HUES64 (cell line): ENCODE results near the gene NALCN.

Experiments used
- H3K27ac ChIP-seq: 2 replicates; pipeline ENCODE4 v1.7.0; 2013; ENCODE audit warnings: low read depth, low read length, inconsistent platforms
- H3K27me3 ChIP-seq: 2 replicates; pipeline ENCODE4 v1.6.1; 2013; ENCODE audit warnings: mild to moderate bottlenecking, low read length; ENCODE audit not compliant: insufficient read depth
- H3K36me3 ChIP-seq: 2 replicates; pipeline ENCODE4 v1.6.1; 2013; ENCODE audit warnings: mild to moderate bottlenecking, low read length; ENCODE audit not compliant: insufficient read depth
- H3K4me1 ChIP-seq: 2 replicates; pipeline ENCODE4 v1.6.1; 2013; ENCODE audit warnings: mild to moderate bottlenecking, low read length, moderate library complexity; ENCODE audit not compliant: insufficient read depth
- H3K4me3 ChIP-seq: 2 replicates; pipeline ENCODE4 v1.5.1; 2013; ENCODE audit warnings: mild to moderate bottlenecking, low read length, moderate library complexity
- H3K9ac ChIP-seq: 2 replicates; pipeline ENCODE4 v1.6.1; 2013; ENCODE audit warnings: mild to moderate bottlenecking, low read depth, low read length
- H3K9me3 ChIP-seq: 2 replicates; pipeline ENCODE4 v1.6.1; 2013; ENCODE audit warnings: low read depth, low read length; ENCODE audit not compliant: insufficient read depth
- WGBS: fragments of 150-250, 120-280 bp; methylation state at CpG from one replicate; pipeline ENCODE4 v1.1.7; 2013; ENCODE audit warnings: missing lambda C conversion rate; 5-methylcytosine and 5-hydroxymethylcytosine counted together

NALCN gene

DNA sequence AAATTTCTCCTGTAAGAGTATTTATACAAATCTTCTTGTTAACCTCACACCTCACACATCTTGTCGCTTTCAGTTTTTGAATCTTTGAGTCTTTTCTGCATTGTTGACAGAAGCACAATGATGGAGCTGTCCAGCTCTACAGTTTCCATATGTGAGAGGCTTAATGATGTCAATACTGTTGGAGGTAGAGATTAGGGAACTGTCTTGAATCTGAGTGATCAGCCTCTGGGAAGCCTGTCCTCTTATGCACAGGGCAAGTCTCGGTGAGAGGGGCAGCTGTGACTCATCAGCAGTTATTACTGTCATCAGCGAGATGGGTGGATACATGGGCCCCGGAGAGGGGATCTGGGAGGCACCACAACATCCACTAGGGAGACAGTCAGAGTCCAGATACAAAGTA is 31.5 kb upstream of the NALCN start:
- WGBS = 76% methylated on average over 4 of the region's 4 CpGs
- Histone ChIP-seq H3K27me3 (no peaks in the 10 kb centered on the region), H3K4me3 (no peak overlapping the region), H3K9me3 (no peaks in the 10 kb centered on the region), H3K4me1 (peaks cover 14% of the 10 kb centered on the region), H3K9ac (no peak overlapping the region), H3K27ac (no peak overlapping the region), H3K36me3 (no peaks in the 10 kb centered on the region)

DNA sequence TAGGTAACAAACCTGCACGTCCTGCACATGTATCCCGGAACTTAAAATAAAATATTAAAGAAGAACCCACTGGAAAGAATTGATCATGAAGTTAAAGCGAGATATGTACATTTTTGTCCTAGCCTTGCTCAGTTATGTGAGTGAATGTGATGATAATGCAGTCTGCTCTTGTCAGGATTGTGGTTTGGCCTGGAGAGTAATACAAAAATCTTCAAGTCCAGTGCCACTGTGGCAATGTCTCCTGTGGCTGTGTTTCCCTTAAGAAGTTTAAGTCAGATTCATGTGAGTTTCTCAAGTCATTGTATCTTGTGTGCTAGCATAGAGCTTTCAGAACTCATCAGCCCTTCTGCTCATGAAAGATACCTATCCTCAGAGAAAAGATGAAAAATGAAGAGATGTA is 18.2 kb upstream of the NALCN start:
- 93% methylated on average over 3 of the region's 3 CpGs for WGBS

DNA sequence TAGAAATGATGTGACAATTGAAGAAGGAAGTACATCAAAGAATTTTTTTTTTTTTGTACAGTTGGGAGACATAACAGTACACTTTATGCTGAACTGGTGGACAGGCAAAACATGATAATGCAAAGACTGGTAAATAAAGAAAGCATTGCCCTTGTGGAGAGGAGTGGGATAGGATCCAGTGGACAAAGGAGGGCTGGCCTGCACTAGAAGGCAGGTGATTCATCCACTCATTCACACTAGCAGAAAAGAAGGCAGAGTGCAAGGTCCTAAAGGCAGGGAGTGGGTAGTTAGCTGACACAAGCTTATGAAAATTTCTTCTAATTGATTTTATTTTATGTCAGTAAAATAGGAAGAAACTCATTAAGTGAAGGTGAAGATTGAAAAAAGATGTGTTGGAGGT is 17.6 kb upstream of the NALCN start:
- Histone ChIP-seq H3K4me1 (no peaks in the 10 kb centered on the region), H3K9ac (no peak overlapping the region), H3K9me3 (no peaks in the 10 kb centered on the region), H3K27ac (no peak overlapping the region), H3K36me3 (no peaks in the 10 kb centered on the region), H3K27me3 (no peaks in the 10 kb centered on the region), H3K4me3 (no peak overlapping the region)

More for the DNA sequence above, 18.2 kb upstream of the NALCN start:
- H3K4me1 ChIP-seq = no peaks in the 10 kb centered on the region
- H3K4me3 ChIP-seq = no peak overlapping the region
- no peak overlapping the region for H3K9ac ChIP-seq
- H3K9me3 ChIP-seq = no peaks in the 10 kb centered on the region
- no peaks in the 10 kb centered on the region for H3K36me3 ChIP-seq
- H3K27ac ChIP-seq = no peak overlapping the region
- no peaks in the 10 kb centered on the region for H3K27me3 ChIP-seq

- Histone ChIP-seq H3K27me3 (no peaks in the 10 kb centered on the region), H3K4me1 (no peaks in the 10 kb centered on the region), H3K9ac (no peak overlapping the region), H3K9me3 (no peaks in the 10 kb centered on the region), H3K4me3 (no peak overlapping the region), H3K36me3 (no peaks in the 10 kb centered on the region), H3K27ac (no peak overlapping the region)
- 83% methylated on average over 3 of the region's 3 CpGs for WGBS
Measured at GRCh38 chr13:101429733-101430132, 13.4 kb upstream of the NALCN start.

DNA sequence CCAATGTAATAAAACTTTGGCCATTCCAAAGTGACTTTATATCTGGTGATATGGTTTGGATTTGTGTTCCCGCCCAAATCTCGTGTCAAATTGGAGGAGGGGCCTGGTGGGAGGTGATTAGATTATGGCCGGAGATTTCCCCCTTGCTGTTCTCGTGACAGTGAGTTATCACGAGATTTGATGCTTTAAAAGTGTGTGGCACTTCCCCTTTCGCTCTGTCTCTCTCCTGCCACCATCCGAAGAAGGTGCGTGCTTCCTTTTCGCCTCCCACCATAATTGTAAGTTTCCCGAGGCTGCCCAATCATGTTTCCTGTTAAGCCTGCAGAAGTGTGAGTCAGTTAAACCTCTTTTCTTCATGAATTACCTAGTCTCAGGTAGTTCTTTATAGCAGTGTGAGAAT is 9.3 kb upstream of the NALCN start:
- Histone ChIP-seq H3K9ac (no peak overlapping the region), H3K4me1 (no peaks in the 10 kb centered on the region), H3K9me3 (no peaks in the 10 kb centered on the region), H3K36me3 (no peaks in the 10 kb centered on the region), H3K27me3 (no peaks in the 10 kb centered on the region), H3K4me3 (no peak overlapping the region), H3K27ac (no peak overlapping the region)
- 88% methylated on average over 10 of the region's 10 CpGs for WGBS

DNA sequence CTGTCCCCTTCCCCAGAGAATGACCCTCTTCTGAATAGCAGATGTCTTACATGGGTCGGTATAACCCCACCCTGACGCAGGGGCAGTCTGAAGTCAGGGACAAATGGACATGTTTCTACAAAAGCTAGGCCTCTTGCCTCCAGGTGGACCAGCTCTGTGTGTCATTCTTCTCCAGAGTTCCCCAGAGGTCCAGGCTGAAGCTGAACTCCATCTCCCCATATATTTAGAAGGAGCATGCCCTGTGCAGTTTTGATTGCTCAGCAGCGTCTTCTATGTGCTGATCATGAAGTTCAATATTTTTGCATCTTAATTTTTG is 8.8 kb upstream of the NALCN start:
- no peak overlapping the region for H3K27ac ChIP-seq
- no peaks in the 10 kb centered on the region for H3K36me3 ChIP-seq
- 91% methylated on average over 2 of the region's 3 CpGs for WGBS
- H3K4me3 ChIP-seq = no peak overlapping the region
- H3K27me3 ChIP-seq = no peaks in the 10 kb centered on the region
- H3K9ac ChIP-seq = no peak overlapping the region
- H3K4me1 ChIP-seq = no peaks in the 10 kb centered on the region
- no peaks in the 10 kb centered on the region for H3K9me3 ChIP-seq

GRCh38 chr13:101424381-101425155 is 8.3 kb upstream of the NALCN start:
- no peak overlapping the region for H3K9ac ChIP-seq
- no peaks in the 10 kb centered on the region for H3K27me3 ChIP-seq
- 87% methylated on average over 4 of the region's 6 CpGs for WGBS
- H3K27ac ChIP-seq = no peak overlapping the region
- H3K4me3 ChIP-seq = no peak overlapping the region
- H3K36me3 ChIP-seq = no peaks in the 10 kb centered on the region
- no peaks in the 10 kb centered on the region for H3K9me3 ChIP-seq
- no peaks in the 10 kb centered on the region for H3K4me1 ChIP-seq

DNA sequence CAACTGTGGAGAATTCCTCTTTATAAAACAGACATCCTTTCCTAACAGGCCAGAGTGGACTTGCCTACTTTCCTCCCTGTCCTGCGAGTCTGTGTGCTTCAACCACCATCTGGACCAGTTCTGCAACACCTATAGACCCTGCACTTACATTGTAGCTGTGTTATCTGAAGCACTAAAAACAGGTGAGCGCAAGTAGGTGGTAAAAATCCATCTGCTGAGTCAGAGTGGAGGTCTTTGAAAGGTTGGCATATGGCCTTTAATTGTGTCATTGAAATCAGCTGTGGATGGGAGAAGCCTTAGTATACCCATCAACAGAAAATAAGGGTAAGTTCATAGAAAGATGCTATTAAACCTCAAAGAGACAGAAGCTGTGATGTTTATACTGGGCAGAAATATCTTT is 7.6 kb upstream of the NALCN start:
- H3K4me1 ChIP-seq = no peaks in the 10 kb centered on the region
- H3K9ac ChIP-seq = no peak overlapping the region
- H3K27me3 ChIP-seq = no peaks in the 10 kb centered on the region
- H3K27ac ChIP-seq = no peak overlapping the region
- H3K4me3 ChIP-seq = no peak overlapping the region
- no peaks in the 10 kb centered on the region for H3K9me3 ChIP-seq
- WGBS = 95% methylated on average over 2 of the region's 2 CpGs
- H3K36me3 ChIP-seq = no peaks in the 10 kb centered on the region

- H3K27me3 ChIP-seq = peaks cover 42% of the 10 kb centered on the region
- H3K9me3 ChIP-seq = no peaks in the 10 kb centered on the region
- no peak overlapping the region for H3K9ac ChIP-seq
- H3K36me3 ChIP-seq = no peaks in the 10 kb centered on the region
- no peak overlapping the region for H3K4me3 ChIP-seq
- peaks cover 2% of the 10 kb centered on the region; the same call in 1 of the 2 replicates for H3K4me1 ChIP-seq
- WGBS = 92% methylated on average over 1 of the region's 5 CpGs
- H3K27ac ChIP-seq = no peak overlapping the region
Measured at GRCh38 chr13:101417501-101417900, 1.2 kb upstream of the NALCN start.

DNA sequence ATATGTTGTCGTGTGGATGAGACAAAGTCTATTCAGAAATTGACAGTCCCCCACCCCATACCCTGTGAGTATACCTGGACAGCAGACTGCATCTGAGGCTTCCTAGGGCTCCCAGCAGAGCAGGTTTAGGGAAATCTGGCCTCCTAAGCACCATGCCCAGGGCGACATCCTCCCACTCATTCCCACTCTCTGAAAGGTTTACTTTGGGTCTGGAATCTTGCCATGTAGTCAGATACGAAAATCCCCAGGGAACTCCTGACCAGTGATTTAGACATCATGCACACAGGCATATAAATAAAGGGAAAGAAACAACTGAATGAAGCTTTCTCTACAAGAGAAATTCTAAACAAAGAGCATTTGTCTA is 717 bp upstream of the NALCN start:
- H3K27ac ChIP-seq = no peak overlapping the region
- no peaks in the 10 kb centered on the region for H3K9me3 ChIP-seq
- peak overlapping the region; percentile 66 for H3K4me3 ChIP-seq
- WGBS = 67% methylated on average over 3 of the region's 3 CpGs
- no peaks in the 10 kb centered on the region for H3K36me3 ChIP-seq
- peaks cover 42% of the 10 kb centered on the region for H3K27me3 ChIP-seq
- peaks cover 2% of the 10 kb centered on the region; the same call in 1 of the 2 replicates for H3K4me1 ChIP-seq
- no peak overlapping the region for H3K9ac ChIP-seq

- peaks cover 42% of the 10 kb centered on the region for H3K27me3 ChIP-seq
- peak overlapping the region; percentile 66 for H3K4me3 ChIP-seq
- WGBS = 14% methylated on average over 37 of the region's 43 CpGs
Measured at GRCh38 chr13:101415358-101416174, 742 bp downstream of the NALCN start.

More at GRCh38 chr13:101415358-101416174, 742 bp downstream of the NALCN start:
- Histone ChIP-seq H3K9me3 (no peaks in the 10 kb centered on the region), H3K9ac (no peak overlapping the region), H3K27ac (no peak overlapping the region), H3K4me1 (peaks cover 2% of the 10 kb centered on the region; the same call in 1 of the 2 replicates), H3K36me3 (no peaks in the 10 kb centered on the region)
